ENCODE results near the gene FOXF1. TPM values are rescaled to one million over a fixed set of nuclear protein-coding genes. Genes with fewer than 3 reads are reported as not detected.

Gene FOXF1
- total RNA-seq, 1 donor from 2014 or later = not detected

- H3K36me3 Mint-ChIP-seq (ENCODE audit: unreplicated experiment) = no peaks in the 10 kb centered on the region
- H3K4me3 Mint-ChIP-seq (ENCODE audit: unreplicated experiment) = no peak overlapping the region
- TF ChIP-seq, protein P1, sequence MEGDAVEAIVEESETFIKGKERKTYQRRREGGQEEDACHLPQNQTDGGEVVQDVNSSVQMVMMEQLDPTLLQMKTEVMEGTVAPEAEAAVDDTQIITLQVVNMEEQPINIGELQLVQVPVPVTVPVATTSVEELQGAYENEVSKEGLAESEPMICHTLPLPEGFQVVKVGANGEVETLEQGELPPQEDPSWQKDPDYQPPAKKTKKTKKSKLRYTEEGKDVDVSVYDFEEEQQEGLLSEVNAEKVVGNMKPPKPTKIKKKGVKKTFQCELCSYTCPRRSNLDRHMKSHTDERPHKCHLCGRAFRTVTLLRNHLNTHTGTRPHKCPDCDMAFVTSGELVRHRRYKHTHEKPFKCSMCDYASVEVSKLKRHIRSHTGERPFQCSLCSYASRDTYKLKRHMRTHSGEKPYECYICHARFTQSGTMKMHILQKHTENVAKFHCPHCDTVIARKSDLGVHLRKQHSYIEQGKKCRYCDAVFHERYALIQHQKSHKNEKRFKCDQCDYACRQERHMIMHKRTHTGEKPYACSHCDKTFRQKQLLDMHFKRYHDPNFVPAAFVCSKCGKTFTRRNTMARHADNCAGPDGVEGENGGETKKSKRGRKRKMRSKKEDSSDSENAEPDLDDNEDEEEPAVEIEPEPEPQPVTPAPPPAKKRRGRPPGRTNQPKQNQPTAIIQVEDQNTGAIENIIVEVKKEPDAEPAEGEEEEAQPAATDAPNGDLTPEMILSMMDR (IDR thresholded peaks at IDR 0.05) = no peak
- H3K4me1 Mint-ChIP-seq (ENCODE audit: unreplicated experiment) = peaks cover 8% of the 10 kb centered on the region
- H3K27me3 Mint-ChIP-seq (ENCODE audit: unreplicated experiment) = peaks cover 57% of the 10 kb centered on the region
- DNase-seq (ENCODE audit: extremely low spot score, unreplicated experiment) = no peak
- no peak overlapping the region for H3K27ac Mint-ChIP-seq (ENCODE audit: unreplicated experiment)
- no peaks in the 10 kb centered on the region for H3K9me3 Mint-ChIP-seq (ENCODE audit: unreplicated experiment)
Measured at GRCh38 chr16:86481607-86482006, 28.7 kb upstream of the FOXF1 start.

DNA sequence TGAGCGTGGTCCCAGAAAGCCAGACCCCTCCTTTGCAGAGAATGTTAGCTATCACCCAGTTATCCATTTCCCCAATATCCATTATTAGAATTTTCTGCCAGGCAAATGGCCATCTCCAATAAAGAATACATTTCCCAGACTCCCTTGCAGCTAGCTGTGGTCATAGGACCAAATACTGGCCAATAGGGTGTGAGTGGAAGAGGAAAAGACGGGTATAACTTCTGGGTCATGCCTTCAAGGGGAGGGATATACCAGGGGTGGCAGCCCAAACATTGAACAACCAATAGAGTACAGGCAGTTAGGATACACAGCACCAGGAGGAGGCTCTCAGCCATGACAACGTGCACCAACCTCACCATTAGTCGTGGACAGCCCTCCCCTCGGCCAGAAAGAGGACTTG is 26.1 kb upstream of the FOXF1 start:
- Mint-ChIP-seq H3K36me3 (ENCODE audit: unreplicated experiment) (no peaks in the 10 kb centered on the region), H3K4me3 (ENCODE audit: unreplicated experiment) (no peak overlapping the region), H3K27me3 (ENCODE audit: unreplicated experiment) (peaks cover 58% of the 10 kb centered on the region), H3K4me1 (ENCODE audit: unreplicated experiment) (no peaks in the 10 kb centered on the region), H3K27ac (ENCODE audit: unreplicated experiment) (no peak overlapping the region), H3K9me3 (ENCODE audit: unreplicated experiment) (no peaks in the 10 kb centered on the region)
- TF ChIP-seq, protein P1 (IDR thresholded peaks at IDR 0.05) = no peak
- no peak for DNase-seq (ENCODE audit: extremely low spot score, unreplicated experiment)

- no peak overlapping the region for H3K27ac Mint-ChIP-seq (ENCODE audit: unreplicated experiment)
- H3K27me3 Mint-ChIP-seq (ENCODE audit: unreplicated experiment) = peaks cover 61% of the 10 kb centered on the region
- no peaks in the 10 kb centered on the region for H3K4me1 Mint-ChIP-seq (ENCODE audit: unreplicated experiment)
- H3K36me3 Mint-ChIP-seq (ENCODE audit: unreplicated experiment) = no peaks in the 10 kb centered on the region
- DNase-seq (ENCODE audit: extremely low spot score, unreplicated experiment) = no peak
- H3K9me3 Mint-ChIP-seq (ENCODE audit: unreplicated experiment) = no peaks in the 10 kb centered on the region
- H3K4me3 Mint-ChIP-seq (ENCODE audit: unreplicated experiment) = no peak overlapping the region
- TF ChIP-seq, protein P1 (IDR thresholded peaks at IDR 0.05) = no peak
Measured at GRCh38 chr16:86485746-86486145, 24.6 kb upstream of the FOXF1 start.

DNA sequence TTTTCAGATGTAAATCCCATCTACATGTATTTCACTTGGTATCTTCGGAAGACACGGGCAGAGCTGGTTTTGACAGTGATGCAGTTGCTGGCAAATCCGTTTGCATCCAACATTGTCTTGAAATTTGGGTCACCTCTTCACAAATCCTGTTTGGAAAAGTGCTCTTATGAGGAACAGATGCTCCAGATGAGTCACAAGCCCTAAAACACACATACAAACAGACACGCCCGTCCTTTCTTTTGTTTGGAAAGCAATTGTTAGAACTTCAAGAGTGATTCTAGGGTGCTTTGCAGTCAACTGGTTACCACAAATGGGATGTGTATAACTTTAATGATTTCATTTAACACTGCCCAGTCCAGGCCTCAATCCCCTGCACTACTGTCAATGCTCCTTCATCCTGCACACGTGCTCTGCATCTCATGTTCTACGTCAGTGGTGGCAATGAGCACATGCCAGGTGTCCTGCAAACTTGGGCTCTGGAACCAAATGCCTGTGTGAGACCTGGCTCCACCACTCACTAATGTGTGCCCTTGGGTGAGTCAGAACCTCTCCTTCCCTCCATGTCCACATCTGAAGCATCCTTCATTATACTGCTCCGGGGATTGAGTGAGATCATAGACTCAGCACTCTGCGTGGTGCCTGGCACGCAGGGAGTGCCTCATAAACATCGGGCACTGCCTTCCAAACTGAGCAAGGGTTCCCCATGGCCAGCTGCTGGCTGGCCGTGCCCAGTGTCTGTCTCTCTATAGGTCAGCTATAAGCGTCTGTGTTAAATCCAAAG is 19.3 kb upstream of the FOXF1 start:
- Mint-ChIP-seq H3K36me3 (ENCODE audit: unreplicated experiment) (no peaks in the 10 kb centered on the region), H3K9me3 (ENCODE audit: unreplicated experiment) (no peaks in the 10 kb centered on the region), H3K27ac (ENCODE audit: unreplicated experiment) (no peak overlapping the region), H3K27me3 (ENCODE audit: unreplicated experiment) (peaks cover 96% of the 10 kb centered on the region), H3K4me3 (ENCODE audit: unreplicated experiment) (no peak overlapping the region), H3K4me1 (ENCODE audit: unreplicated experiment) (no peaks in the 10 kb centered on the region)
- TF ChIP-seq, protein P1 (IDR thresholded peaks at IDR 0.05) = no peak
- no peak for DNase-seq (ENCODE audit: extremely low spot score, unreplicated experiment)

GRCh38 chr16:86491640-86492023 is 18.7 kb upstream of the FOXF1 start:
- H3K27ac Mint-ChIP-seq (ENCODE audit: unreplicated experiment) = no peak overlapping the region
- H3K27me3 Mint-ChIP-seq (ENCODE audit: unreplicated experiment) = peaks cover 96% of the 10 kb centered on the region
- no peaks in the 10 kb centered on the region for H3K36me3 Mint-ChIP-seq (ENCODE audit: unreplicated experiment)
- no peak for DNase-seq (ENCODE audit: extremely low spot score, unreplicated experiment)
- no peaks in the 10 kb centered on the region for H3K4me1 Mint-ChIP-seq (ENCODE audit: unreplicated experiment)
- TF ChIP-seq, protein P1 (IDR thresholded peaks at IDR 0.05) = no peak
- H3K9me3 Mint-ChIP-seq (ENCODE audit: unreplicated experiment) = no peaks in the 10 kb centered on the region
- H3K4me3 Mint-ChIP-seq (ENCODE audit: unreplicated experiment) = no peak overlapping the region
